Neuronal stem cell (in vitro differentiated cells): ENCODE measurements around the gene ZNF366.
A peak's percentile ranks its signal among the peaks of the same experiment; 100 is the strongest.

Experiments
- DNase-seq: peaks from one replicate; pipeline ENCODE4 v3.0.0-alpha.2; 2013; ENCODE audit warnings: low spot score
- H2AFZ ChIP-seq: one replicate; pipeline ENCODE4 v1.6.1; 2013; ENCODE audit warnings: mild to moderate bottlenecking, low read length, inconsistent platforms
- H2AK5ac ChIP-seq: 2 replicates; pipeline ENCODE4 v1.6.1; 2013; ENCODE audit warnings: low read depth, mild to moderate bottlenecking, inconsistent platforms, low read length, moderate library complexity, mixed read lengths
- H2BK120ac ChIP-seq: 2 replicates; pipeline ENCODE4 v1.6.1; 2013; ENCODE audit warnings: low read depth, mild to moderate bottlenecking, inconsistent platforms, low read length, moderate library complexity, mixed read lengths
- H2BK12ac ChIP-seq: one replicate; pipeline ENCODE4 v1.6.1; 2013; ENCODE audit warnings: low read length, inconsistent platforms
- H2BK15ac ChIP-seq: 2 replicates; pipeline ENCODE4 v1.6.1; 2013; ENCODE audit warnings: mild to moderate bottlenecking, low read length, inconsistent platforms, mixed read lengths
- H2BK5ac ChIP-seq: one replicate; pipeline ENCODE4 v1.6.1; 2013; ENCODE audit warnings: inconsistent platforms, mild to moderate bottlenecking, low read length, moderate library complexity
- H3K14ac ChIP-seq: one replicate; pipeline ENCODE4 v1.6.1; 2013; ENCODE audit warnings: low read length, inconsistent platforms
- H3K18ac ChIP-seq: 2 replicates; pipeline ENCODE4 v1.6.1; 2013; ENCODE audit warnings: low read length, inconsistent platforms
- H3K23ac ChIP-seq: 2 replicates; pipeline ENCODE4 v1.6.1; 2013; ENCODE audit warnings: low read depth, mild to moderate bottlenecking, mixed read lengths, low read length, inconsistent platforms; ENCODE audit not compliant: poor library complexity
- H3K27ac ChIP-seq: replicated peaks from 3 replicates; pipeline ENCODE4 v1.5.1; 2013; ENCODE audit warnings: low read length, inconsistent platforms
- H3K27me3 ChIP-seq, 3 experiments: 2 replicates each; pipeline ENCODE4 v1.6.1; 2013; ENCODE audit warnings: low read length in 3 of 3, mild to moderate bottlenecking in 2 of 3, inconsistent platforms in 1 of 3, low read depth in 1 of 3, mixed read lengths in 1 of 3, moderate library complexity in 1 of 3; ENCODE audit not compliant: control insufficient read depth in 3 of 3, insufficient read depth in 3 of 3
- H3K36me3 ChIP-seq, 2 donors: replicated peaks in 1 of 2; 2 replicates each; pipeline ENCODE4 v1.6.1; 2013; ENCODE audit warnings: low read length in 2 of 2; ENCODE audit not compliant: control insufficient read depth in 2 of 2, insufficient read depth in 2 of 2
- H3K4ac ChIP-seq: 2 replicates; pipeline ENCODE4 v1.6.1; 2013; ENCODE audit warnings: inconsistent platforms, mild to moderate bottlenecking, low read length, moderate library complexity
- H3K4me1 ChIP-seq, 2 donors: 1 replicate in 1 of 2; 2 replicates in 1 of 2; pipeline ENCODE4 v1.6.1; 2013; ENCODE audit warnings: low read length in 2 of 2, low read depth in 1 of 2; ENCODE audit not compliant: control insufficient read depth in 2 of 2, insufficient read depth in 1 of 2
- H3K4me2 ChIP-seq: one replicate; pipeline ENCODE4 v1.6.1; 2013; ENCODE audit warnings: mild to moderate bottlenecking, low read length, inconsistent platforms; ENCODE audit not compliant: insufficient read depth, poor library complexity, severe bottlenecking
- H3K4me3 ChIP-seq, 2 donors: 2 replicates each; pipeline ENCODE4 v1.5.1; 2013; ENCODE audit warnings: low read length in 2 of 2, mild to moderate bottlenecking in 2 of 2, inconsistent platforms in 1 of 2, moderate library complexity in 1 of 2
- H3K79me1 ChIP-seq: one replicate; pipeline ENCODE4 v1.6.1; 2013; ENCODE audit warnings: low read depth, mild to moderate bottlenecking, inconsistent platforms, low read length, moderate library complexity
- H3K9ac ChIP-seq: one replicate; pipeline ENCODE4 v1.6.1; 2013; ENCODE audit warnings: mild to moderate bottlenecking, low read depth, low read length, inconsistent platforms; ENCODE audit not compliant: poor library complexity
- H3K9me3 ChIP-seq, 2 donors: replicated peaks in 1 of 2; 2 replicates each; pipeline versions ENCODE3 to v1.6.1; 2013; ENCODE audit warnings: low read length in 2 of 2, mild to moderate bottlenecking in 2 of 2, inconsistent platforms in 1 of 2, low read depth in 1 of 2, mixed read lengths in 1 of 2, moderate library complexity in 1 of 2; ENCODE audit not compliant: control insufficient read depth in 2 of 2, insufficient read depth in 1 of 2
- H4K8ac ChIP-seq: one replicate; pipeline ENCODE4 v1.6.1; 2013; ENCODE audit warnings: low read depth, mild to moderate bottlenecking, inconsistent platforms, low read length, moderate library complexity
- H4K91ac ChIP-seq: one replicate; pipeline ENCODE4 v1.6.1; 2013; ENCODE audit warnings: low read length, low read depth, mild to moderate bottlenecking, inconsistent platforms; ENCODE audit not compliant: poor library complexity
- WGBS, 2 donors: extraction: QIAGEN DNeasy Blood & Tissue Kit; methylation state at CpG; one replicate each; pipeline ENCODE4 v1.1.7; 2013; ENCODE audit warnings: missing lambda C conversion rate in 2 of 2, mixed read lengths in 1 of 2; ENCODE audit not compliant: insufficient read length in 2 of 2, insufficient replicate concordance in 1 of 2; ENCODE audit errors: extremely low coverage in 2 of 2; 5-methylcytosine and 5-hydroxymethylcytosine counted together

The ZNF366 gene

DNA sequence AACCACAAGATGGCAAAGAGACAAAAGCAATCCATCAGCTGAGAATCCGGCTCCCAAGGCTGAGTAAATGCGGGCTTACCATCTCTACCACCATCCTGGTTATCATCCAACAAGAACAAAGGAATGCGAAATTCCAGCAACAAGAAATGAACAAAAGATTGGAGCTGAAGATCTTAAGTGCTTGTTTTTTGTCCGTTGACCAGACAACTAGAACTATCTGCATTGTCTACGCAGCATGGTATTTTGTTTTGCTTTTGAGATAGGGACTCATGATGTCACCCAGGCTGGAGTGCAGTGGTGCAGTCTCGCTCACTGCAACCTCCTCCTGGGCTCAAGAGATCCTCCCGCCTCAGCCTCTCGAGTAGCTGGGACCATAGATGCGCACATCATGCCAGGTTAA is 88.9 kb downstream of the ZNF366 start:
- Histone ChIP-seq H3K27ac (no peak overlapping the region), H2BK15ac (no peak overlapping the region), H2AFZ (no peak overlapping the region), H3K9me3 (peaks cover 0 to 2% of the 10 kb centered on the region in 2 donors), H4K8ac (no peak overlapping the region), H3K9ac (no peak overlapping the region), H2AK5ac (no peak overlapping the region), H4K91ac (no peak overlapping the region), H2BK5ac (no peak overlapping the region), H2BK120ac (no peak overlapping the region), H3K14ac (no peak overlapping the region), H3K4ac (no peak overlapping the region), H3K27me3 (no peaks in the 10 kb centered on the region), H3K4me2 (no peak overlapping the region), H3K4me3 (no peak overlapping the region), H3K36me3 (no peaks in the 10 kb centered on the region), H2BK12ac (no peak overlapping the region), H3K4me1 (no peaks in the 10 kb centered on the region), H3K23ac (no peak overlapping the region), H3K79me1 (no peaks in the 10 kb centered on the region), H3K18ac (no peak overlapping the region)
- no peak for DNase-seq
- no CpG with 5 or more reads among the region's 9 CpGs for WGBS, 2 donors

DNA sequence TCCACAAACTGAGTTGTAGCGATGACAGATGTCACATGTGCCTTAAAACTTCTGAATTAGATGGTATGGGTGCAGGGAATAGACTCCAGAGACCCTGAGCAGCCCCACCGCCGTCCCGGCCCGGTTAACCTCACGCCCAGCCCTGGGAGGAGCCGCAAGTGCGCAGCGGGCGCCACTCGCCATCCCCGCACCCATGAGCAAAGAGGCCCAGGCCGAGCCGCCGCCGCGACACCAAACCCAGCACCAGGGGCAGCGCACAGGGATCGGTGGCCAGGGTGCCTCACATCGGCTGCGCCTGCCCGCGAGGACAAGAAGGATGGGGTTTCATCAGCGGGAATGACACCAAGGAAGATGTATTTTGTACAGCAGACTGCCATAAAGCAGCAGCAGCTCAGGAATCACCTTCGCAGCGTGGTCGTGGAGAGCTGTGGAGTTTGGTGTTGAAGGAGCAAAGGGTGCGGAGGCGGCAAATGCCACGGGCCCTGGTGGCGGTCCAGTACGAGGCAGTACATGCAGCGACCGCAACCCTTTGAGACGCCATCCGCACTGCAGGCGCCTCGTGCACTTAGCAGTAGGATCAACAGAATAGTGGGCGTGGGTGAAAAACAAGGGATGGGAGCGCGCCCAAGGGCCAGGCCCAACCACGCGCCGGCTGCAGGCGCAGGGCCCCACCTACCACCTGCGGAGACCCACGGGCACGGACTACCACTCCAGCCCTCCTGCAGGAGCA is 89.7 kb downstream of the ZNF366 start:
- Histone ChIP-seq H3K4me2 (no peak overlapping the region), H2BK120ac (no peak overlapping the region), H3K4ac (no peak overlapping the region), H3K4me1 (no peaks in the 10 kb centered on the region), H2BK5ac (no peak overlapping the region), H3K27ac (no peak overlapping the region), H3K9me3 (peaks cover 0 to 2% of the 10 kb centered on the region in 2 donors), H3K36me3 (no peaks in the 10 kb centered on the region), H3K23ac (peak overlapping the region; percentile 48), H2AK5ac (peak overlapping the region; percentile 68), H2AFZ (no peak overlapping the region), H3K18ac (peak overlapping the region; percentile 75), H2BK15ac (peak overlapping the region; percentile 47), H3K4me3 (no peak overlapping the region), H3K27me3 (no peaks in the 10 kb centered on the region), H3K79me1 (no peaks in the 10 kb centered on the region), H3K14ac (peak overlapping the region; percentile 72), H4K91ac (peak overlapping the region; percentile 62), H4K8ac (peak overlapping the region; percentile 73), H2BK12ac (no peak overlapping the region), H3K9ac (no peak overlapping the region)
- DNase-seq, result no peak
- no CpG with 5 or more reads among the region's 48 CpGs for WGBS, 2 donors

GRCh38 chr5:72415616-72416325 is 91.4 kb downstream of the ZNF366 start:
- peak overlapping the region; percentile 48 for H2AFZ ChIP-seq
- H3K14ac ChIP-seq, result no peak overlapping the region
- no CpG with 5 or more reads among the region's 5 CpGs for WGBS, 2 donors
- no peak overlapping the region for H4K8ac ChIP-seq
- H3K9ac ChIP-seq, result no peak overlapping the region
- no peak overlapping the region for H3K4ac ChIP-seq
- H3K36me3 ChIP-seq, result no peaks in the 10 kb centered on the region
- H3K4me2 ChIP-seq, result no peak overlapping the region
- no peak overlapping the region for H2BK12ac ChIP-seq
- no peak for DNase-seq
- H2BK120ac ChIP-seq, result no peak overlapping the region
- H3K79me1 ChIP-seq, result no peaks in the 10 kb centered on the region
- H2BK15ac ChIP-seq, result no peak overlapping the region
- H2AK5ac ChIP-seq, result no peak overlapping the region
- H3K27me3 ChIP-seq, result no peaks in the 10 kb centered on the region
- H3K4me1 ChIP-seq, result no peaks in the 10 kb centered on the region
- H3K18ac ChIP-seq, result no peak overlapping the region
- H3K23ac ChIP-seq, result no peak overlapping the region
- H3K4me3 ChIP-seq, result no peak overlapping the region
- peaks cover 0 to 2% of the 10 kb centered on the region in 2 donors for H3K9me3 ChIP-seq
- no peak overlapping the region for H2BK5ac ChIP-seq
- H3K27ac ChIP-seq, result no peak overlapping the region
- H4K91ac ChIP-seq, result no peak overlapping the region

- Histone ChIP-seq H3K79me1 (no peaks in the 10 kb centered on the region), H4K8ac (no peak overlapping the region), H3K4me1 (no peaks in the 10 kb centered on the region), H3K27me3 (no peaks in the 10 kb centered on the region), H3K18ac (no peak overlapping the region), H2AFZ (no peak overlapping the region), H3K4me2 (no peak overlapping the region), H3K36me3 (no peaks in the 10 kb centered on the region), H3K4me3 (no peak overlapping the region), H3K9me3 (no peaks in the 10 kb centered on the region), H3K9ac (no peak overlapping the region), H2AK5ac (no peak overlapping the region), H2BK120ac (no peak overlapping the region), H3K4ac (no peak overlapping the region), H2BK15ac (no peak overlapping the region), H2BK12ac (no peak overlapping the region), H4K91ac (no peak overlapping the region), H3K14ac (no peak overlapping the region), H3K23ac (no peak overlapping the region), H2BK5ac (no peak overlapping the region), H3K27ac (no peak overlapping the region)
- DNase-seq, result no peak
- WGBS, 2 donors, result no CpG with 5 or more reads among the region's 4 CpGs
These were observed 94.7 kb downstream of the ZNF366 start for GRCh38 chr5:72412283-72413055.
